GM12891 (cell line): Measurements from ENCODE around the gene NDFIP2.
A peak's percentile ranks its signal among the peaks of the same experiment; 100 is the strongest.

Experiments
- PAX5 ChIP-seq: IDR thresholded peaks from 2 replicates; pipeline ENCODE4 v1.6.1; 2011; ENCODE audit warnings: low read length, moderate library complexity, mild to moderate bottlenecking; ENCODE audit not compliant: insufficient read depth, severe bottlenecking
- POLR2A ChIP-seq: IDR thresholded peaks from 2 replicates; pipeline ENCODE4 v1.6.1; 2011; ENCODE audit warnings: low read depth, low read length, control low read depth
- POLR2AphosphoS5 ChIP-seq: IDR thresholded peaks from 2 replicates; pipeline ENCODE4 v1.6.1; 2011; ENCODE audit warnings: low read depth, low read length, control low read depth
- POU2F2 ChIP-seq: IDR thresholded peaks from 2 replicates; pipeline ENCODE4 v1.6.1; 2011; ENCODE audit warnings: low read depth, mild to moderate bottlenecking, control low read depth, low read length, moderate library complexity
- TAF1 ChIP-seq: IDR thresholded peaks from 2 replicates; pipeline ENCODE4 v1.6.1; 2011; ENCODE audit warnings: low read depth, low read length, control low read depth

DNA sequence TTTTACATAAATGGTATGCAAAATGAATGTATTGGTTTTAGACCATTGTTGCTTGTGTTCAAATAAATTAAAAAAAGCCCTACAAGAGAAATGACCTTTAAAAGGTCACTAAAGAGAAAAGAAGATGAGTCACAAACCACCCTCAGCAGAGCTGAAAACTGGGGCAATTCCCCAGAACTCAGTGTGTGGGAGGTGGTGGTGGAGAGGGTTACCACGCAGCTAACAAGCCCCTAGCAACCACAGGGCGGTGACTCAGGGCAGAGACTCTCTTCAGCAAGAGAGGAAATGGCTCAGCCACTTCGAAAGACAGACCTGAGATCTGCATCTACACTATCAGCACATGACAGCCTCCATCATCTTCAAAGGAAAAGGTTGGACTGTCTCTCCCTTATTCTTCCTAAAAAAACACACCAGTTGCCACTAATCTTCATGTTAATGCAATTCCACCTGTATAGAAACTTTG, 29.4 kb upstream of the NDFIP2 start:
- TF ChIP-seq POLR2AphosphoS5 (no peak), POLR2A (no peak), PAX5 (no peak), TAF1 (no peak), POU2F2 (0 out of 2 replicates have a peak, but pooled peaks have one; percentile 36)
